H1 (cell line): ENCODE data around the gene TGM1. TPM values are rescaled to one million over a fixed set of nuclear protein-coding genes. Genes with fewer than 3 reads are reported as not detected.

Source experiments
- CTCF ChIA-PET: fragments of 300-600 bp; sonication (Branson Sonifier 250); formaldehyde crosslinking; loops from one replicate; lab custom pipeline; 2021; ENCODE audit not compliant: partially characterized antibody; lab: Charles Lee
- POLR2A ChIA-PET: fragments of 300-600 bp; sonication (Branson Sonifier 250); formaldehyde crosslinking; loops from one replicate; lab custom pipeline; 2021; ENCODE audit warnings: inconsistent platforms; ENCODE audit not compliant: partially characterized antibody; lab: Charles Lee
- DNase-seq, 2 experiments: peaks; one replicate each; pipeline versions ENCODE4 v3.0.0 to v3.0.0-alpha.2; 2010 to 2022; ENCODE audit warnings: low spot score in 2 of 2, low read depth in 1 of 2, mixed read lengths in 1 of 2
- FAIRE-seq: peaks from 2 replicates; lab custom pipeline; 2011; peaks lifted over from hg19 to GRCh38; lab: Jason Lieb, UNC
- H2AFZ ChIP-seq: 2 replicates; pipeline ENCODE4 v1.8.1; 2012; ENCODE audit warnings: low read length, inconsistent platforms
- H2AK5ac ChIP-seq: 2 replicates; pipeline ENCODE4 v1.6.1; 2013; ENCODE audit warnings: low read depth, low read length
- H2BK120ac ChIP-seq: replicated peaks from 2 replicates; pipeline ENCODE3; 2013; ENCODE audit warnings: low read depth, low read length, inconsistent platforms
- H2BK12ac ChIP-seq: 2 replicates; pipeline ENCODE4 v1.6.1; 2013; ENCODE audit warnings: low read depth, low read length
- H2BK15ac ChIP-seq: 2 replicates; pipeline ENCODE4 v1.6.1; 2013; ENCODE audit warnings: low read length
- H2BK20ac ChIP-seq: 2 replicates; pipeline ENCODE4 v1.6.1; 2013; ENCODE audit warnings: low read length
- H2BK5ac ChIP-seq: 2 replicates; pipeline ENCODE4 v1.6.1; 2013; ENCODE audit warnings: low read depth, low read length
- H3K14ac ChIP-seq: 2 replicates; pipeline ENCODE4 v1.6.1; 2013; ENCODE audit warnings: inconsistent platforms; ENCODE audit not compliant: insufficient read length
- H3K18ac ChIP-seq: 2 replicates; pipeline ENCODE4 v1.6.1; 2013; ENCODE audit warnings: low read length; ENCODE audit errors: extremely low read depth
- H3K23ac ChIP-seq: 2 replicates; pipeline ENCODE4 v1.6.1; 2013; ENCODE audit warnings: inconsistent platforms; ENCODE audit not compliant: insufficient read length
- H3K23me2 ChIP-seq: 2 replicates; pipeline ENCODE4 v1.6.1; 2013; ENCODE audit warnings: low read depth, low read length
- H3K27ac ChIP-seq: 2 replicates; pipeline ENCODE4 v1.6.1; 2011; ENCODE audit warnings: low read depth, low read length, inconsistent platforms
- H3K27me3 ChIP-seq, 4 experiments: replicated peaks in 1 of 4; 1 replicate in 1 of 4; 2 replicates in 3 of 4; pipeline versions ENCODE4 v1.6.1 to v1.8.1; 2011 to 2013; ENCODE audit warnings: low read length in 3 of 4, mild to moderate bottlenecking in 3 of 4, inconsistent platforms in 2 of 4, mixed read lengths in 2 of 4, moderate library complexity in 1 of 4; ENCODE audit not compliant: control insufficient read depth in 3 of 4, insufficient read depth in 3 of 4; ENCODE audit errors: extremely low read depth in 1 of 4
- H3K36me3 ChIP-seq, 4 experiments: 2 replicates each; pipeline versions ENCODE4 v1.6.1 to v1.8.1; 2011 to 2013; ENCODE audit warnings: mild to moderate bottlenecking in 4 of 4, low read length in 3 of 4, moderate library complexity in 2 of 4, control low read depth in 1 of 4, inconsistent platforms in 1 of 4; ENCODE audit not compliant: insufficient read depth in 4 of 4, control insufficient read depth in 2 of 4
- H3K4ac ChIP-seq: replicated peaks from 2 replicates; pipeline ENCODE3; 2013; ENCODE audit warnings: low read length, low read depth, mixed read lengths, inconsistent platforms; ENCODE audit not compliant: insufficient read length
- H3K4me1 ChIP-seq, 4 experiments: replicated peaks in 1 of 4; 1 replicate in 1 of 4; 2 replicates in 3 of 4; pipeline versions ENCODE4 v1.6.1 to v1.8.1; 2011 to 2013; ENCODE audit warnings: low read length in 3 of 4, inconsistent platforms in 2 of 4, mixed read lengths in 1 of 4; ENCODE audit not compliant: insufficient read depth in 4 of 4, control insufficient read depth in 3 of 4
- H3K4me2 ChIP-seq, 2 experiments: 2 replicates each; pipeline versions ENCODE4 v1.6.1 to v1.8.1; 2011 to 2013; ENCODE audit warnings: low read depth in 2 of 2, low read length in 2 of 2, control low read depth in 1 of 2, inconsistent platforms in 1 of 2, mild to moderate bottlenecking in 1 of 2; ENCODE audit not compliant: insufficient read depth in 1 of 2
- H3K4me3 ChIP-seq, 4 experiments: fragments of 200-600, 300-600 bp in 1 of 4; sonication (generic), shearing (Covaris generic), sonication (Bioruptor Twin) in 1 of 4; 2 replicates each; pipeline versions ENCODE4 v1.5.1 to v1.8.1; 2011 to 2016; ENCODE audit warnings: low read length in 4 of 4, low read depth in 3 of 4, control low read depth in 2 of 4, inconsistent platforms in 2 of 4, mild to moderate bottlenecking in 2 of 4, mixed read lengths in 1 of 4, moderate library complexity in 1 of 4; ENCODE audit not compliant: insufficient read depth in 2 of 4; ENCODE audit errors: extremely low read depth in 1 of 4
- H3K56ac ChIP-seq: replicated peaks from 2 replicates; pipeline ENCODE3; 2013; ENCODE audit warnings: low read depth, mild to moderate bottlenecking, mixed read lengths, low read length, inconsistent platforms; ENCODE audit not compliant: insufficient read length
- H3K79me1 ChIP-seq: 2 replicates; pipeline ENCODE4 v1.6.1; 2013; ENCODE audit warnings: low read depth, low read length, control low read depth
- H3K79me2 ChIP-seq, 2 experiments: 2 replicates each; pipeline versions ENCODE4 v1.6.1 to v1.8.1; 2012 to 2013; ENCODE audit warnings: low read length in 2 of 2, mild to moderate bottlenecking in 2 of 2, inconsistent platforms in 1 of 2; ENCODE audit not compliant: insufficient read depth in 2 of 2, control insufficient read depth in 1 of 2
- H3K9ac ChIP-seq, 4 experiments: replicated peaks in 1 of 4; 1 replicate in 1 of 4; 2 replicates in 3 of 4; pipeline versions ENCODE4 v1.6.1 to v1.8.1; 2011 to 2013; ENCODE audit warnings: low read depth in 3 of 4, low read length in 3 of 4, control low read depth in 2 of 4, mild to moderate bottlenecking in 2 of 4, moderate library complexity in 2 of 4, inconsistent platforms in 1 of 4; ENCODE audit errors: extremely low read depth in 1 of 4
- H3K9me3 ChIP-seq, 2 experiments: 2 replicates each; pipeline versions ENCODE4 v1.6.1 to v1.8.1; 2012 to 2013; ENCODE audit warnings: mild to moderate bottlenecking in 2 of 2, moderate library complexity in 2 of 2, control low read depth in 1 of 2, inconsistent platforms in 1 of 2, low read depth in 1 of 2, low read length in 1 of 2, mixed read lengths in 1 of 2; ENCODE audit not compliant: insufficient read depth in 2 of 2
- H4K20me1 ChIP-seq, 2 experiments: replicated peaks in 1 of 2; 2 replicates each; pipeline versions ENCODE3 to v1.8.1; 2011 to 2013; ENCODE audit warnings: inconsistent platforms in 2 of 2, low read length in 2 of 2, mild to moderate bottlenecking in 1 of 2; ENCODE audit not compliant: insufficient read depth in 2 of 2, control insufficient read depth in 1 of 2
- H4K5ac ChIP-seq: 2 replicates; pipeline ENCODE4 v1.6.1; 2013; ENCODE audit warnings: low read length, low read depth, mixed read lengths, inconsistent platforms; ENCODE audit not compliant: insufficient read length
- H4K8ac ChIP-seq: 2 replicates; pipeline ENCODE4 v1.8.0; 2013; ENCODE audit warnings: mild to moderate bottlenecking, moderate library complexity, low read length, inconsistent platforms; ENCODE audit not compliant: insufficient read depth; ENCODE audit errors: extremely low read depth
- H4K91ac ChIP-seq: replicated peaks from 2 replicates; pipeline ENCODE3; 2013; ENCODE audit warnings: low read length, mixed read lengths, inconsistent platforms; ENCODE audit not compliant: insufficient read length
- CEBPB ChIP-seq: IDR thresholded peaks from 2 replicates; pipeline ENCODE4 v1.6.1; 2012; ENCODE audit warnings: low read depth, low read length
- EZH2 ChIP-seq: fragments of 200-600 bp; sonication (generic); IDR thresholded peaks from 2 replicates; pipeline ENCODE4 v1.7.1; 2012; ENCODE audit warnings: low read depth, mild to moderate bottlenecking, moderate library complexity, low read length, inconsistent platforms; ENCODE audit not compliant: severe bottlenecking
- WGBS, 2 experiments: shearing (Covaris generic) in 1 of 2; methylation state at CpG; one replicate each; pipeline versions ENCODE4 v1.1.6 to v1.1.7; 2013 to 2015; ENCODE audit warnings: low lambda C conversion rate in 2 of 2, mixed read lengths in 2 of 2, inconsistent platforms in 1 of 2, low coverage in 1 of 2, missing lambda C conversion rate in 1 of 2; ENCODE audit not compliant: insufficient replicate concordance in 2 of 2, insufficient coverage in 1 of 2, insufficient read length in 1 of 2; ENCODE audit errors: extremely low coverage in 1 of 2, missing lambda C conversion rate in 1 of 2; 5-methylcytosine and 5-hydroxymethylcytosine counted together
- long read RNA-seq, 2 experiments: library from RNA in 1 of 2; library from capped mRNA in 1 of 2; stranded (forward); transcript quantifications; one replicate each; pipeline ENCODE4 v2.0.0, GENCODE V29; 2021; ENCODE audit warnings: inconsistent platforms in 1 of 2
- polyA minus RNA-seq, 3 experiments: library from RNA; depleted of rRNA, polyadenylated mRNA; stranded (reverse); fragments of >200 nt; gene quantifications; 1 replicate in 2 of 3; 2 replicates in 1 of 3; pipeline ENCODE4 v1.2.3, GENCODE V29; 2011
- polyA plus RNA-seq, 7 experiments: library from polyadenylated mRNA; depleted of rRNA in 3 of 7; stranded (reverse) in 5 of 7; unstranded in 2 of 7; fragments of >200 nt in 5 of 7; fragments of 200-250 nt in 2 of 7; gene quantifications; 1 replicate in 5 of 7; 2 replicates in 1 of 7; 4 replicates in 1 of 7; pipeline versions ENCODE4 v1.2.1 to v1.2.3, GENCODE V29; 2011 to 2013; ENCODE audit warnings: missing spikeins in 2 of 7, mixed read lengths in 2 of 7
- total RNA-seq: library from RNA; stranded (reverse); fragmentation: NEBNext Ultra II Directional; extraction: Animal tissue kit (Norgen Biotek cat#: 25700); gene quantifications from 2 replicates; pipeline ENCODE4 v1.2.1, GENCODE V29; 2021
- TF ChIP-seq, protein P1 (sequence below), 3 experiments: IDR thresholded peaks; 1 replicate in 2 of 3; 2 replicates in 1 of 3; pipeline versions ENCODE4 v1.5.1 to v1.6.1; 2011; ENCODE audit warnings: low read length in 3 of 3, mild to moderate bottlenecking in 3 of 3, inconsistent platforms in 2 of 3, low read depth in 1 of 3, moderate library complexity in 1 of 3; ENCODE audit not compliant: insufficient read depth in 1 of 3; ENCODE audit errors: control extremely low read depth in 1 of 3
- TF ChIP-seq, protein P2 (sequence below): IDR thresholded peaks from 2 replicates; pipeline ENCODE4 v1.6.1; 2011; ENCODE audit warnings: low read length, improper control_type of control experiment

TGM1 gene
- 2.0 and 2.2 TPM in 2 replicates for total RNA-seq
- polyA plus RNA-seq (2011; rRNA removed) = 1.8 and 4.1 TPM in 2 replicates
- polyA plus RNA-seq (2011; cell fraction: cytosol; rRNA removed) = 2.6 TPM
- polyA plus RNA-seq (2011; cell fraction: nucleus; rRNA removed) = 15.8 TPM
- 1.7 to 2.2 TPM (median 1.8 TPM) in 4 replicates for polyA plus RNA-seq (2012, experiment 1 of 2)
- 1.1 TPM for polyA plus RNA-seq (2012, experiment 2 of 2)
- 1.3 TPM for polyA plus RNA-seq (2013, experiment 1 of 2)
- 1.4 TPM for polyA plus RNA-seq (2013, experiment 2 of 2)
- 2.0 and 2.2 TPM in 2 replicates for polyA minus RNA-seq (2011; rRNA and poly(A)+ RNA removed)
- polyA minus RNA-seq (2011; cell fraction: cytosol; rRNA and poly(A)+ RNA removed) = not detected
- 3.9 TPM for polyA minus RNA-seq (2011; cell fraction: nucleus; rRNA and poly(A)+ RNA removed)
- long read RNA-seq, experiment 1 = 0 reads
- long read RNA-seq, experiment 2 = 0 reads

DNA sequence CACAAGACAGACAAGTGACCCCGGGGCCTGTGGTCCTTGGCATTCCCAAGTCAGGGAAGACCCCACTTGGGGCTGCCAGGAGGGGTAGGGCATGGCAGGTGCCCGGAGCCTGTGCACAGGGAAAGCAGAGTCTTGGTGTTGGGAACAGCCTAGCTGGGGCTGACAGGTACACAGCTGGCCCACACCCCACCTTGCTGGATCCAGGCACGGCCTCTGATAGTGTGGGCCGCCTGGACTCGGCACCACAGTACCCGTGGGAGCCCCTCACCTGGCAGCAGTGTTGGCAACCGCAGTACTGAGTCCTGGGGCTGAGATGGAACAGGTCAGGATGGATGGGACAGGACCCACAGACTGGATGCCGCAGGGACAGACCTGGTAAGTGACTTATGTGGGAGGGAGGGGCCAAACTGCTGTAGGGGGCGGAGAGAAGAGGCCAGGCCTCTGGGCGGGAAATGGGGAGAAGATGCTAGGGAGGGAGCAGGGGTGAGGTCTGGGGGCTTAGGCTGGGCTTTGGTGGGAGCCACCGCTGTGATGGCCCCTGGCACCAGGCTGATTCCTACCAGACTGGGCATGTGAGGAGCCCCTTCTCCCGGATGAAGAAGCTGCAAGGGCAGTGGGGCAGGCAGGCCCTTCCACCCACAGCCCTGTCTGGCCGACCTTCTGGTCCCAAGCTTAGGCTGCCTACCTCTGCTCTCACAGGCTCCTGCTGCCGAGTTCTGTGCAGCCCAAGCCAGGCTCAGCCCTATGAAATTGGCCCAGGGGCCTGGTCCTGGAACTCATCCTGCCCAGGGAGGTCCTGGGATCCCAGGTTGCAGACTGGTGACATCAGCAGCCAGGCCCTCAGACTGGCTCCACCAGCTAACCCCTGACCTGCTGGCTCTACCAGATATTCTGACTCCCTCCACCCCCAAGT is at the start of gene TGM1:
Gene TGM1 (minus strand): TSS at position 357 of the 913 bp plus-strand sequence. CDS start 825 bp downstream, outside the sequence.
- Histone ChIP-seq H3K9me3 (no peaks in the 10 kb centered on the region), H4K5ac (no peak within 1 kb of the TSS), H3K18ac (no peak within 1 kb of the TSS; the same call in none of the 2 replicates), H3K79me2 (no peaks in the 10 kb centered on the region), H4K20me1 (peaks cover 0 to 4% of the 10 kb centered on the region in 2 experiments), H2AK5ac (no peak within 1 kb of the TSS), H3K23ac (no peak within 1 kb of the TSS), H2BK15ac (no peak within 1 kb of the TSS), H4K8ac (peak within 1 kb of the TSS; percentile 62), H3K4ac (no peak within 1 kb of the TSS), H3K23me2 (0 out of 2 replicates have a peak, but pooled peaks cover 1% of the 10 kb centered on the region), H3K4me3 (no peak within 1 kb of the TSS), H3K56ac (no peak within 1 kb of the TSS), H3K14ac (no peak within 1 kb of the TSS), H3K9ac (no peak within 1 kb of the TSS), H2AFZ (no peak within 1 kb of the TSS), H4K91ac (no peak within 1 kb of the TSS), H3K27me3 (no peaks in the 10 kb centered on the region; a peak in 1 of 7 replicates), H3K4me2 (no peak within 1 kb of the TSS), H3K79me1 (no peaks in the 10 kb centered on the region), H2BK120ac (peak within 1 kb of the TSS; percentile 22), H3K36me3 (no peaks in the 10 kb centered on the region; a peak in 3 of 8 replicates), H2BK20ac (no peak within 1 kb of the TSS), H3K27ac (no peak within 1 kb of the TSS), H2BK12ac (0 out of 2 replicates have a peak within 1 kb of the TSS, but pooled peaks have one; percentile 27), H2BK5ac (no peak within 1 kb of the TSS), H3K4me1 (peaks cover 0 to 2% (median 0%) of the 10 kb centered on the region in 4 experiments; a peak in 1 of 7 replicates)
- FAIRE-seq (no peak), DNase-seq (peak in 1 of 2 experiments; percentile 56)
- POLR2A ChIA-PET = interaction anchor here (0.8 to 2.5 kb wide), 13 partner anchors 8 to 160 kb away, joined by 3 to 13 read pairs (median 3); partner anchors contain the start of genes CIDEB, RABGGTA, TINF2 and TM9SF1
- CTCF ChIA-PET = interaction anchor here (0.7 to 6.2 kb wide), 10 partner anchors 8 to 69 kb away, joined by 3 to 30 read pairs (median 8); partner anchors contain the start of genes RABGGTA and TINF2
- WGBS, 2 experiments = 86% methylated on average over 12 of the region's 14 CpGs; no CpG with 5 or more reads in 1 of the 2 experiments
- no peak for TF ChIP-seq EZH2
- TF ChIP-seq, protein P1, sequence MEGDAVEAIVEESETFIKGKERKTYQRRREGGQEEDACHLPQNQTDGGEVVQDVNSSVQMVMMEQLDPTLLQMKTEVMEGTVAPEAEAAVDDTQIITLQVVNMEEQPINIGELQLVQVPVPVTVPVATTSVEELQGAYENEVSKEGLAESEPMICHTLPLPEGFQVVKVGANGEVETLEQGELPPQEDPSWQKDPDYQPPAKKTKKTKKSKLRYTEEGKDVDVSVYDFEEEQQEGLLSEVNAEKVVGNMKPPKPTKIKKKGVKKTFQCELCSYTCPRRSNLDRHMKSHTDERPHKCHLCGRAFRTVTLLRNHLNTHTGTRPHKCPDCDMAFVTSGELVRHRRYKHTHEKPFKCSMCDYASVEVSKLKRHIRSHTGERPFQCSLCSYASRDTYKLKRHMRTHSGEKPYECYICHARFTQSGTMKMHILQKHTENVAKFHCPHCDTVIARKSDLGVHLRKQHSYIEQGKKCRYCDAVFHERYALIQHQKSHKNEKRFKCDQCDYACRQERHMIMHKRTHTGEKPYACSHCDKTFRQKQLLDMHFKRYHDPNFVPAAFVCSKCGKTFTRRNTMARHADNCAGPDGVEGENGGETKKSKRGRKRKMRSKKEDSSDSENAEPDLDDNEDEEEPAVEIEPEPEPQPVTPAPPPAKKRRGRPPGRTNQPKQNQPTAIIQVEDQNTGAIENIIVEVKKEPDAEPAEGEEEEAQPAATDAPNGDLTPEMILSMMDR (IDR thresholded peaks at IDR 0.05; ENCODE audit: control extremely low read depth in 1 of 3, insufficient read depth in 1 of 3, low read depth in 1 of 3, low read length in 3 of 3) = no peak
- TF ChIP-seq, protein P2, sequence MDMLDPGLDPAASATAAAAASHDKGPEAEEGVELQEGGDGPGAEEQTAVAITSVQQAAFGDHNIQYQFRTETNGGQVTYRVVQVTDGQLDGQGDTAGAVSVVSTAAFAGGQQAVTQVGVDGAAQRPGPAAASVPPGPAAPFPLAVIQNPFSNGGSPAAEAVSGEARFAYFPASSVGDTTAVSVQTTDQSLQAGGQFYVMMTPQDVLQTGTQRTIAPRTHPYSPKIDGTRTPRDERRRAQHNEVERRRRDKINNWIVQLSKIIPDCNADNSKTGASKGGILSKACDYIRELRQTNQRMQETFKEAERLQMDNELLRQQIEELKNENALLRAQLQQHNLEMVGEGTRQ = no peak
- no peak for TF ChIP-seq CEBPB
